Left colon (tissue), 2 donors: ENCODE results near the gene CKB. TPM values are rescaled to one million over a fixed set of nuclear protein-coding genes. Genes with fewer than 3 reads are reported as not detected.
"Not testable (repeated sequence)": the region's sequence is repeated elsewhere in the genome, so short reads cannot be mapped to it uniquely, and the experiment has no call there.

Experiments
- ATAC-seq: fragments of 200-7000 bp; cut with Tn5 transposase; one replicate; pipeline ENCODE4 v1.9.1; 2020; ENCODE audit warnings: mild to moderate bottlenecking, moderate library complexity
- DNase-seq, 2 donors: peaks; one replicate each; pipeline ENCODE4 v3.0.0-alpha.2; 2020
- intact Hi-C, 2 donors: fragments of 100-400 bp; cut with DNase I in 1 of 2; cut with micrococcal nuclease in 1 of 2; formaldehyde crosslinking; loops; one replicate each; pipeline versions ENCODE4 v1.11.2 to v1.14.0; 2022; cut with DNase I, micrococcal nuclease
- total RNA-seq, 2 donors: library from RNA; stranded (reverse); fragmentation: NEBNext Ultra II Directional; extraction: Animal tissue kit (Norgen Biotek cat#: 25700); gene quantifications; one replicate each; pipeline ENCODE4 v1.2.1, GENCODE V29; 2021
- donor health status: DM: no; HTN: no; CAD: no.
- donor health status: DM: yes; HTN: yes; CAD: no.

The CKB gene
- total RNA-seq, 2 donors from 2014 or later = 1,945 to 3,680 TPM

DNA sequence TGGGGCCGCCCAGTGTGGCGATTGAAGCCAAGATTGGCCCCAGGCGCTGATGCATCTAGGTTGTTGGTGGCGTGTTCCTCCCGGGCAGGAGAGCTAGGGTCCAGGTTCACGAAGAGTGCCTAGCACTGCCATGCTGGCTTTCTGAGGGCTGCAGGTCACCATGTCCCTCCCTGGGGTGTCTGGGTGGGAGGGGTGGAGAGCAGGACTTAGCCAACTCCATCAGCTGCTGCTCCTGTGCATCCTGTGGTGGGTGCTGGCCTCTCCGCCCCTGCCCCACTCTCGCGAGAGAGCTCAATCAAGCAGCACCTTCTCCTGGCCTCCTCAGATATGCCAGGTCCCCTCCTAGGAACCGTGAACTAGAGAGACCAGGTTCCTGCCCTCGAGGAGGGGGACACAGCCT, 8.2 kb upstream of the CKB start:
- intact Hi-C loops = no loop called here
- no peak for DNase-seq
- no peak for ATAC-seq

DNA sequence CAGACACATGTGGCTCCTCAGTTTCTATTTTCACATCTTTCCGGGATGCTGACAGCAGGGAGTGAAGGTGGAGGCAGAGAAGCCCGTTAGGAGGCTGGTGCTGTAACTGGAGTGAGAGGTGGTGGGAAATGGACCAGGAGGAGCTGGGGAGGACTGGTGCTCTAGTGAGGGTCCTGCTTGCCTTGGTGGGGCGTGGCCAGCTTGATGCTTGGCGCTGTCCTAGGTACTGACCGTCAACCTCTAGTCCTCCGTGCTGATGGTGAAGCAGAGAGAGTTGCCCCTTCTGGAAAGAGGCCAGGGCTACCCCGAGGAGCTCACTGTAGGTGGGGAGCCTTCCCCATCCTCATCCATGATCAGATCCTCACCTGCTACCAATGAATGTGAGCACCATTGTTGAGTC, 7.8 kb upstream of the CKB start:
- intact Hi-C loops = no loop called here
- peak in 1 of 2 donors; percentile 48 for DNase-seq
- ATAC-seq = no peak

DNA sequence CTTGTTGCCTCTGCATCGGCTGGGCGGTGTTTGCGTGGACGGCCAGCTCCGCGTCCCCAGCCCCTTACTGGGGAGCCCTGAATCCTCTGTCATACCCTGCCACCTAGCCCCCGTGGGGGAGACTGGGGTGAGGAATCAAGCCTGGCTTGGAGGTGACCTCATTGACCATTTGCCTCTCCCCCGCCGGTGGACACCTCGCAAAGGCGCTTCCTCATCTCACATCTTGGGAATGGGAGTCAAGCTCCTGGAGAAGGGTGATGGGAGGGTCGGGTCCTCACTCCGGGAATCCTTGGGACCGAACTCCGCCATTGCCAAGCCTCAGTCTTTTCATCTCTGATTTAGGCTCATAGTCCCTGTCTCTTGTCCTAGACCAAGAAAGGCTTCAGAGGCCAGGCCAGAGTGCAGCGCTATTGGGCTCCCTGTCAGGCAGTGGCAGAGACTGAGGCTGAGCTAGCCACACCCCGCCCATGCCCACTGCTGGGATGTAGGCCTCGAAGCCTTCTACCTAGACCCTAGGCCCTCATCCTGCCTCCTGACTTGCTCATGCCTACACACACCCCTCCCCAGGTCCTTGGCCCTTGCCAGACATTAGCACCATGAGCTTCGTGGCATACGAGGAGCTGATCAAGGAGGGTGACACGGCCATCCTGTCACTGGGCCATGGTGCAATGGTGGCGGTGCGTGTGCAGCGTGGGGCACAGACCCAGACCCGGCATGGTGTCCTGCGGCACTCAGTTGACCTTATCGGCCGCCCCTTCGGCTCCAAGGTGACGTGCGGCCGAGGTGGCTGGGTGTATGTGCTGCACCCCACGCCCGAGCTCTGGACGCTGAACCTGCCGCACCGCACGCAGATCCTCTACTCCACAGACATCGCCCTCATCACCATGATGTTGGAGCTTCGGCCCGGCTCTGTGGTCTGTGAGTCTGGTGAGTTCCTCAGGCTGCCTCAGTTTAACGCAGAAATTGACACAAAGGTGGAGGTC, 7.0 kb upstream of the CKB start:
- intact Hi-C loops = no loop called here
- ATAC-seq = no peak
- DNase-seq = peak; percentile 18 to 41

DNA sequence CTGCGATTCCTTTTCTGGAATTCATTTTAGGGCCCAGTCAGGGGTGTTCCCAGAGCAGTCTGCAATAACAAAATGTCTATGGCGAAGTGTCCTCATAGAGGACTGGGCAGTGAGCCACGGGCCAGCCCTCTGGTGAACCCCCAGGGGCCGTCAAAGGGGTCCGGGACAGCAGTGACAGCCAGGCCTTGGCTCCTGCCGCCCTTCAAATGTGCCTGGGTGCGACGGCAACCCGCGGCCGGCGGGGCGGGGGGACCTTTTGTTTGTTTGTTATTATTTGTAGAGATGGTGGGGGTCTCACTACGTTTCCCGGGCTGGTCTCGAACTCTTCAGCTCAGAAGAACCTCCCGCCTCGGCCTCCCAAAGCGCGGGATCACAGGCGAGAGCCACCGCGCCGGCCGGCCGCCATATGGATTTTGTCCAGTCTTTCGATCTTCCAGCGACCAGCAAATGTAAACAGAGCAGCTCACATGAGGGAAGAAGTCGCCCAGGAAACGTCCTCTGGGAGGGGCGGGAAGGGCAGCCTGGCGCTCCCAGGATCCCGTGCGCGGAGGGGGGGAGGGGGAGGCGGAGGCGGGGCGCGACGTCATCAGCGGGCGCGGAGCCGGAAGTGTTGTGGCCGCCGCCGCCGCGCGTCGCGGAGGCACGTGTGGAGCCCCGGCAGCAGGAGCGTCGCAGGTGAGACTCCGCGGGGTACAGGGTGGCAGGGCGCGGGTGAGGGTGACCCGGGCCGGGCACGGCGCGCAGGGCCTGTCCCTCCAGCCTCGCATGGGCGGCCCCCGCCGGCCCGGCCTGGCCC, 6.2 kb upstream of the CKB start, which contains the start of gene TRMT61A:
Gene TRMT61A, plus strand, starts transcription at position 610 of the 796 bp plus-strand sequence. CDS start 783 bp downstream, outside the sequence.
- peak; percentile 79 for ATAC-seq

DNA sequence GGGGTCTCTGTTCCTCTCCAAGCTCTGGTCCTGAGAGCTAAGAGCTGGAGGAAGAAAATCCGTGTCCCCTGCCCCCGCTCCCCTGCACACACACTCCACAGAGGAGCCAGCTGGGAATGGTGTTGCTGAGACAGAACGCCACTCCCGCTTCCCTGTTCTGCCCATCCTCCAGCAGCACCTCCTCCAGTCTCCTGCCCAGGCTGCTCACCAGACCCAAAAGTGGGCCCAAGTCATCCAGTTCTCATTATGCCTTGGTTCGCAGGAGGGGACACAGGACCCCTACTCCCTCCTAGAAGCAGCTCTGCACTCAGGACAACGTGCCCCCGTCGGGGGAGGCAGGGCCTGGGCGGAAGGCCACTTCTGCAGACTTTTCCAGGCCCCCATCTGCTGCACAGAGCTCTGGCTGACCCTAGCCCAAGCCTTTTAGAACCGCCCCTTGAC, 5.5 kb upstream of the CKB start:
- intact Hi-C loops = no loop called here
- DNase-seq = peak; percentile 63 to 67
- ATAC-seq = peak; percentile 66

More for the DNA sequence above, 6.2 kb upstream of the CKB start, which contains the start of gene TRMT61A:
- intact Hi-C loops = no loop called here
- peak; percentile 88 to 94 for DNase-seq

DNA sequence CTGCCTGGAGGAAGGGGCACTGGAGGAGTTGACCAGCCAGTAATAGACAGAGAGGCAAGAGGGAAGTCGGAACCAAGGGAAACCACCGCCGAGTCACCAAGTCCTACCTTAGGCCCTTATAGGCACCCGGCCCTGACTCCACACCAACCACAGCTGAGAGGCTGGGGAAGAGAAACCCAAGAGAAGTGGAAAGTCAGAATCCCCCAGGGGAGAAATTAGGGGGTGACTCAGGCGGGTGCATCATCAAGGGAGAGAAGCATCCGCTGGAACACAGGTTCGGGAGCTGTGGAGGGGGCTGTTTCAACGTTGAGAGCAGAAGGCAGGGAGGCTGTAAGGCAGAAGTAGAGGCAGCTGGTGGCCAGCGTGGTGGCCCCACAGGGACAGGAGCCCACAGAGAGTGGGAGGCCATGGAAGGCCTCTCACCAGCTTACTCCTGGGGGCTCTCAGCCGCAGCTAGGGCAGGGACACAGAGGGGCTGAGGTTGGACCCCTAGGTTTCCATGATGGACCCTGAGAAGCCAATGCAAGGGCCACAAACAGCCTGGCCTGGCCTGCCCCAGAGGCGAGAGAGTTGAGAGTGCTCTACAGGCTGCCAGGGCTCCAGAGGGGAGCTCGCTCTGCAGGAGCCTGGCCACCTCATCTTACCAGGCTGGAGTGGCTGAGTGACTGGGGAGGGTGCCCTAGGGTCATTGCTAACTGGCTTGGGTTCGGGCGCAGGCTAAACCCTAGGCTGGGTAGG, 4.9 kb upstream of the CKB start:
- peak; percentile 1 for ATAC-seq
- peak in 1 of 2 donors; percentile 28 for DNase-seq
- intact Hi-C loops = no loop called here

DNA sequence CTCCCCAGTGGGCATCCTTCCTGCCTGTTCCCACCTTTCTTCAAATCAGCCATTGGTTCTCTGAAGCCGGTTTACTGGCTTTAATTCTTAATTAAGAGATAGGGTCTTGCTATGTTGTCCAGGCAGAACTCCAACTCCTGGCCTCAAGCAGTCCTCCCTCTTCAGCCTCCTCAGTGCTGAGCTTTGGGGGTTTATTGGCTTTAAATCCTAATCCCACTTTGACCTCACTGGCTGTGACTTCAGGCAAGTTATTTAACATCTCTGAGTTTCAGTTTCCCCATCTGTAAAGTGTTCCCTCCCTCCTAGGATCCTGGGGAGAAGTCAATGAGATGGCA, 4.3 kb upstream of the CKB start:
- intact Hi-C loops = no loop called here
- ATAC-seq (no peak), DNase-seq (no peak)

DNA sequence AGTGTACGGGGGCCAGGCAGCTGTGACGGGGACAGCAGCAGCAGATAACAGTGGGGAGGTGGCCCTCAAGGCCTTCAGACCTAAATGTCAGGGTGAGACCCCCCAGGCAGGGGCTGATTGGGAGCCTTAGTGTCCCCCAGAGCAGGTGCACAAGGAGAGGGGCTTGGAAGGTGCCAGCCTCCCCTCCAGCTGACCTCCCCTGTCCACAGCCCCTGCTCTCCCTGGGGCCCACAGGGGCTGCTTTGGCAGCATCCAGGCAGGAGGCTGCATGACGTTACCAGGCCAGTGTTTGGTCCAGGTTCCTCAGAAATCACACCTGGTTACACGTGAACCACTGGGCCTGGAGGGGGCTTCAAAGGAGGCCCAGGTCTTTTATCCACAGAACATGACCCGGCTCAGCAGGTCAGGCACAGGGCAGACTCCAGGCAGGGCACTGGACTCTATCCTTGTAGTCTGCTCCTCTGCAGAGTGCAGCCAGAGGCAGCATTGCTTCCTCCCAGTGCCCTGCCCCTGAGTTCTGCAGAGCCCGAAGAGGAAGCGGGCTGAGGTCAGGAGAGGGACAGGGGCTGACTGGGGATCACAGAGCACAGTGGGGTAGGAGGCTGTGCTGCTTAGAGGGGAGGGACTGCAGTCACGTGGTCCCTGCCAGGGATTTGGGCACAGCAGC, 3.8 kb upstream of the CKB start:
- intact Hi-C loops = no loop called here
- ATAC-seq = peak; percentile 42
- DNase-seq = peak; percentile 45 to 58

DNA sequence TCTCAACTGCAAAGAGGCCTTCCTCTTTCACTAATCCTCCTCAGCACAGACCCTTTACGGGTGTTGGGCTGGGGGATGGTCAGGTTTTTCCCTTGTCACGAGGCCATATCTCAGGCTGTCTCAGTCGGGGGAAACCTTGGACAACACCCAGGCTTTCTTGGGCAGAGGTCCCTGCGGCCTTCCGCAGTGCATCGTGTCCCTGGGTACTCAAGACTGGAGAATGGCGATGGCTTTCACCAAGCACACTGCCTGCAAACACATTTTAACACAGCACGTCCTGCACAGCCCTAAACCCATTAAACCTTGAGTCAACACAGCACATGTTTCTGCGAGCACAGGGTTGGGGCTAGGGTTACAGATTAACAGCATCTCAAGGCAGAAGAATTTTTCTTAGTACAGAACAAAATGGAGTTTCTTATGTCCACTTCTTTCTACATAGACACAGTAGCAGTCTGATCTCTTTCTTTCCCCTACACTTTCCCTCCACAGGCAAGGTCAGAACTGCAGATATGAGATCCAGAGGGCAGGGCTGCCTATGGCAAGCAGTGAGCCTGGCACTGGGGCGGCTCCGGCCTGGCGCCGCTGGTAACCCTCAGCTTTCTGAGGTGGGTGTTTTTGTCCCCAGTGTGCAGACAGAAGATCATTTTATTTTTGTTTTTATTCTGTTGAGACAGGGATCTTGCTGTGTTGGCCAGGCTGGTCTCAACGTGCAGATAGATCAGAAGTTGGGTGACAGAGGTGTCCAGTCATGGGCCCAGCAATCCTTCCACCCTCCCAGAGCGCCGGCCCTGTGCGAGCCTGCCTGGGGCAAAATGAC, 3.0 kb upstream of the CKB start:
- intact Hi-C loops, ATAC-seq: not testable (repeated sequence)
- peak; percentile 40 to 67 for DNase-seq

DNA sequence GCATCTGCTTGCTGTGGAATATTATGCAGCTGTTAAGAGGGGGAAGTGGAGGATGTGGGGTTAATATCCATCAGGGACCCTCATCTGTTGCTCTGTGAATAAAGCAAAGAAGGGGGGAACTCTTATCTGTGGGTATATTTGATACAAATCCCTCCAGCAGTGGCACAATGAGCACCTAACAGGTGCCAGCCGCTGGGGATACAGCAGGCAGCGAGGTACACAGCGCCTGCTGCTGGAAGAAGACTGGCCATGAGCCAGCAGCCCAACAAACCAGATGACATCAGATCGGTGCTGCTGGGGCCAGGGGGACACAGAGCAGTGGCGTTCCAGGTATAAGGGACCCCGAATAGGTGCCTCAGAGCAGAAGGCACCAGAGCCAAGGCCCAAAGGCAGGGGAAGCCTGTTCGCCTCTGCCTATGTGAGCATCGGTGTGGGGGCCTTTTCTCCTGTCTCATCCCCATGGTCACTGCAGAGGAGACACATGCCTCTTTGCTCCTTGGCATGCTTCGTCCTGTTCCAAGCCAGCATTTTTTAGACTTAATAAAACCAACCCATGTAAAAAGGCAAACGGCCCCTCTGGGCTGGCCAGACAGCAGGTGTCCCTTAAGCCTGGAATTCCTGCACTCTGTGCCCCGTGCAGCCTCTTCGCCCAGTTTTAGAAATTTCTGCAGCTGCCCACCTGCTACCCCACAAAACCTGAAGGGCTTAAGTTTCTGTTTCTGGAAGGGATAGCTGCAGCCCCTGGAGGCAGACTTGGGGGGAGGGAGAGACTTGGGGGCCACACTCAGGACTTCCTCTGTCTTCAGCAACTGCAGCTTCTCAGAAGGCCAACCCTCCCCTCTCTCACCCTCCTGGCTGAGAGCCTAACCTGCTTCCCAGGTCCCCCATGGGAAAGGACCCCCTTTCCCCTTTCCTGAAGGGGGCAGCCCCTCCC, 1.6 kb upstream of the CKB start:
- no peak for ATAC-seq
- peak; percentile 49 for DNase-seq
- intact Hi-C loops = no loop called here

DNA sequence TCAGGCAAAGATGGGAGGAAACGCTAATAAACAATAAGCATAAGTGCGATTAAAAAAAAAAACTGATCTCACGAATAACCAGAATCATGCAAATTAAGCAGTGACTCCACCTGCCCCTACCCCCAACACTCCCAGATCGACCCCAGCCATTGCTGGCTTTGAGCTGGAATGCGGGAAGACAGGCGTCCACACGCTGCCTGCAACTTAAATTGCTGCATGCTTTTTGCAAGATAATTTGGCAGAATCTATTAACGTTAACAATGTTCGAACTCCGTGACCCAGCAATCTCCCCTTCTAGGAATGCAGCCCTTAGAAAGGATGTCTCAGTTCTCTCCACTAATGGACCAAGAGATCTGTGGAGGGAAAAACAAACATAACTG, 935 bp upstream of the CKB start:
- no peak for ATAC-seq
- intact Hi-C loops = no loop called here
- no peak for DNase-seq

DNA sequence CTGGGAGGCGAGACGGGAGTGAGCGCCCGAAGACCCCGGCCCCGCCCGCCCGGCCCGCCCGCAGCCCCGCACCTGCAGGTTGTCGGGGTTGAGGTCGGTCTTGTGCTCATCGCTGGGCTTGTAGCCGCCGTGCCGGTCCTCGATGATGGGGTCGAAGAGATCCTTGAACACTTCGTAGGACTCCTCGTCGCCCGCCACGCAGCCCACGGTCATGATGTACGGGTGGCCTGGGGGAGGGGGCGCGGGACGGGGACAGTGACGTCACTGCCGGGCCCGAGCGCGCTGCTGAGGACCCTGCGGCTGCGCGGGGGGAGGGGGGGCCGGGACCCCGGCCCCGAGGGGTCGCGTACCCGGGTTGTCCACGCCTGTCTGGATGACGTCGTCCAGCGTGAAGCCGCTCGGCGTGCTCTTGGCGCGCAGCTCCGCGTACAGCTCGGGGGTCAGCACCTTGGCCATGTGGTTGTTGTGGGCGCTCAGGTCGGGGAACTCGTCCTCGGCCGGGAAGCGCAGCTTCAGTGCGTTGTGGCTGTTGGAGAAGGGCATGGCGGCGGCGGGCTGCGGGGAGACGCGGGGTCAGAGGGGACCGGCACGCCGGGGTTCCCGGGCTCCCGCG, 573 bp downstream of the CKB start:
- DNase-seq (peak; percentile 39 to 58), ATAC-seq (no peak)
- intact Hi-C loops = no loop called here

DNA sequence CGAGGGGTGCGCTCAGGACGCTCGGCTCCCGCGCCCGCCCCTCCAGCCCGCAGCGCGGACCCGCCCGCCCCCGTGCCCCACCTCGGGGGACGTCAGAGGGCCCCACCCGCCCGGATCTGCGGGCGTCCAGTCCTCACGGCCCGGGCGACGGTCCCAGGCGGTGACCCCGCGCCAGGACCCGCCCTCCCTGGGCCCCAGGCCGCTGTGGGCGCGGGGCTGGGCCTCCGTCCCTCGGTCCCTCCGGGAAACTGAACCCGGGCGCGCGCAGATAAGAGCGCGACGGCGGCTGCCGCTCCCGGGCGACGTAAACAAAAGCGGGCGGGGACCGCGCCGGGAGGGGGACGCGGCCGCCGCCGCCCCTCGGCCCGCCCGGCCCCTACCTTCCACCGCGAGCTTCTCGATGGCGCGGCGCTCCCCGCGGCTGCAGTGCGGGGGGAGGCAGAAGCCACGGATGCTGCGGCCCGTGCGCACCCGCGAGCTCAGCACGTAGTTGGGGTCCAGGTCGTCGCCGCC, 1.1 kb downstream of the CKB start:
- peak; percentile 27 for ATAC-seq
- DNase-seq = peak in 1 of 2 donors; percentile 58
- intact Hi-C loops = no loop called here

DNA sequence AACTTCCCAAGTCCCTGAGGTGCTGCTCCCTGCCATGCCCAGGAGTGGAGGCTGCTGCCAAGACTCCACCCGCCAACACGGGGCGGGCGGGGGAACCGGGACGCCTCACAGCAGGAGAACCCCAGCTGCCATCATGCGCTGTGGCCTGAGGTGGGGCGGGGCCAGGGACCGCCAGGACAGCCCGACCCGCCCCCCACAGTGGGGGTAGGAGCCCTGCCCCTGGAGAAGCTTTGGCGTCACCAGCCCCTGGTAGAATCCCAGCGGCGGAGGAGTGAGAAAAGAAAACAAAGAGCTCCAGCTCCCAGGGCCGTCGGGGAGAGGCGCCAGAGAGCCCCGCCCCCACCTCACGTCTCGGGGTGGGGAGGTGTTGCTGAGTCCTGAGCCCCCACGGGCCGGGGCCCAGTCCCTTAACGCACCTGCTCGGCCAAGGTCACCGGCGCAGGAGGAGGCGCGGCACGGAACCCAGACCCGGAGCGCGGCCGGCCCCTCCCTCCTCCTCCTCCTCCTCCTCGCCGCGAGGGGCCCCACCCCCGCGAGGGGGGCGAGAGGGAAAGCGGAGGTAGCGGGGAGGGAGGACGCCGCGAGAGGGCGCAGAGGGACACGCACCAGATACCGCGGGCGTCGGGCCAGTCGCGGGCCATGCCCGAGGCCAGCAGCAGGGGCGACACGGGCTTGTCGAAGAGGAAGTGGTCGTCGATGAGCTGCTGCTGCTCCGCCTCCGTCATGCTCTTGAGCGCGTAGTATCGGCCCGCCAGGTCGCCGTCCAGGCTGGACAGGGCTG, 1.8 kb downstream of the CKB start:
- DNase-seq (peak; percentile 84 to 88), ATAC-seq (peak; percentile 49)
- intact Hi-C loops = no loop called here

DNA sequence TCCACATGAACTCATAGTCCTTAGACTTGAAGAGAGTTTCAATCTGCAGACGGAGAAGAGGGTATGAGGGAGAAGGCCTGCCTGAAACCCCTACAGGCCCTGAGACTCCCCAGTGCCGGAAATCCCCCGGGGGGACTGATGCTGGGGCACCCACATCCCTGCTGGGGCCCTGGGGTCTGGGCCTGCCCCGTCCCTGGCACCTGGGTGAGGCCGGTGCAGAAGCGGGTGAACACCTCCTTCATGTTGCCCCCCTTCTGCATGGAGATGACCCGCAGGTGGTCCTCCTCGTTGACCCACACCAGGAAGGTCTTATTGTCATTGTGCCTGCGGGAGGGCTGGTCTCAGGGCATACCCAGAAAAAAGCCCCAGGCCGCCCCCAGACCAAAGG, 2.4 kb downstream of the CKB start:
- ATAC-seq (no peak), DNase-seq (no peak)
- intact Hi-C loops = no loop called here
